ENCODE data around the gene KLHL2.

DNA sequence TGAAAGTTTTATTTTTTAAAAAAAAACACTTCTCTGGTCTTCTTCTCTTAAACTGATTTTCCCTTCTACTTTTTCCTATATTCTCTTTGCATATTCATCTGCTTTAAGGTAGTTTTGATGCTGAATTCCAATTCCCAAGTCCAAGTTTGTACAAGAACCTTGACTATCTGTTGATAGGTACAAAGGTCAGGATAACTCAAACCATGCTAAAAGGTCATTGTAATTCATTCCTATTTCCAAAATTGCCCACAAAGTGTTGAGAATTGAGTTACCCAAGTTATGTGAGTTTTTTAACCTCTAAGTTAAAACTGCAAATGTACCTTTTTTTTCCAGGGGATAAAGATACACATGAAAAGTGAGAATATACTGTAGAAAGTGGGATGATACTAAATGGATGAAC, 48.6 kb upstream of the KLHL2 start:
- TF ChIP-seq, protein P1, sequence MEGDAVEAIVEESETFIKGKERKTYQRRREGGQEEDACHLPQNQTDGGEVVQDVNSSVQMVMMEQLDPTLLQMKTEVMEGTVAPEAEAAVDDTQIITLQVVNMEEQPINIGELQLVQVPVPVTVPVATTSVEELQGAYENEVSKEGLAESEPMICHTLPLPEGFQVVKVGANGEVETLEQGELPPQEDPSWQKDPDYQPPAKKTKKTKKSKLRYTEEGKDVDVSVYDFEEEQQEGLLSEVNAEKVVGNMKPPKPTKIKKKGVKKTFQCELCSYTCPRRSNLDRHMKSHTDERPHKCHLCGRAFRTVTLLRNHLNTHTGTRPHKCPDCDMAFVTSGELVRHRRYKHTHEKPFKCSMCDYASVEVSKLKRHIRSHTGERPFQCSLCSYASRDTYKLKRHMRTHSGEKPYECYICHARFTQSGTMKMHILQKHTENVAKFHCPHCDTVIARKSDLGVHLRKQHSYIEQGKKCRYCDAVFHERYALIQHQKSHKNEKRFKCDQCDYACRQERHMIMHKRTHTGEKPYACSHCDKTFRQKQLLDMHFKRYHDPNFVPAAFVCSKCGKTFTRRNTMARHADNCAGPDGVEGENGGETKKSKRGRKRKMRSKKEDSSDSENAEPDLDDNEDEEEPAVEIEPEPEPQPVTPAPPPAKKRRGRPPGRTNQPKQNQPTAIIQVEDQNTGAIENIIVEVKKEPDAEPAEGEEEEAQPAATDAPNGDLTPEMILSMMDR (IDR thresholded peaks at IDR 0.05 in 2 of 3, conservative IDR thresholded peaks at IDR 0.05 in 1 of 3; ENCODE audit: insufficient read depth in 2 of 3, low read depth in 1 of 3, low read length in 3 of 3) = no peak
- TF ChIP-seq RCOR1 (IDR thresholded peaks at IDR 0.05; ENCODE audit: borderline replicate concordance in 1 of 2, low read depth in 2 of 2, low read length in 2 of 2) (no peak), CBX2 (IDR thresholded peaks at IDR 0.05; ENCODE audit: insufficient read depth, low read length, poor library complexity, severe bottlenecking) (no peak), ATF4 (CRISPR knock-in tag; IDR thresholded peaks at IDR 0.05) (no peak), MNT (conservative IDR thresholded peaks at IDR 0.05) (no peak), POLR2A (conservative IDR thresholded peaks at IDR 0.05) (no peak), SMC3 (conservative IDR thresholded peaks at IDR 0.05; ENCODE audit: insufficient read depth, low read depth, low read length) (no peak), SMARCE1 (IDR thresholded peaks at IDR 0.05) (no peak), ZFP36 (IDR thresholded peaks at IDR 0.05; ENCODE audit: low read depth, low read length, partially characterized antibody) (no peak), ZBED1 (IDR thresholded peaks at IDR 0.05) (no peak), TEAD4 (IDR thresholded peaks at IDR 0.05; ENCODE audit: low read length) (no peak), TEAD4 (CRISPR knock-in tag; IDR thresholded peaks at IDR 0.05; ENCODE audit: borderline replicate concordance) (no peak), ZBTB26 (CRISPR knock-in tag; IDR thresholded peaks at IDR 0.05) (no peak), CBX5 (IDR thresholded peaks at IDR 0.05; ENCODE audit: borderline replicate concordance, low read depth) (no peak), ZNF12 (CRISPR knock-in tag; IDR thresholded peaks at IDR 0.05) (no peak)
